Non-pigmented ciliary epithelial cell (primary cell): Measurements from ENCODE around the gene LHX4.

ENCODE experiments used
- DNase-seq: peaks from one replicate; pipeline ENCODE4 v3.0.0-alpha.2; 2010; ENCODE audit warnings: low read depth

LHX4 gene

DNA sequence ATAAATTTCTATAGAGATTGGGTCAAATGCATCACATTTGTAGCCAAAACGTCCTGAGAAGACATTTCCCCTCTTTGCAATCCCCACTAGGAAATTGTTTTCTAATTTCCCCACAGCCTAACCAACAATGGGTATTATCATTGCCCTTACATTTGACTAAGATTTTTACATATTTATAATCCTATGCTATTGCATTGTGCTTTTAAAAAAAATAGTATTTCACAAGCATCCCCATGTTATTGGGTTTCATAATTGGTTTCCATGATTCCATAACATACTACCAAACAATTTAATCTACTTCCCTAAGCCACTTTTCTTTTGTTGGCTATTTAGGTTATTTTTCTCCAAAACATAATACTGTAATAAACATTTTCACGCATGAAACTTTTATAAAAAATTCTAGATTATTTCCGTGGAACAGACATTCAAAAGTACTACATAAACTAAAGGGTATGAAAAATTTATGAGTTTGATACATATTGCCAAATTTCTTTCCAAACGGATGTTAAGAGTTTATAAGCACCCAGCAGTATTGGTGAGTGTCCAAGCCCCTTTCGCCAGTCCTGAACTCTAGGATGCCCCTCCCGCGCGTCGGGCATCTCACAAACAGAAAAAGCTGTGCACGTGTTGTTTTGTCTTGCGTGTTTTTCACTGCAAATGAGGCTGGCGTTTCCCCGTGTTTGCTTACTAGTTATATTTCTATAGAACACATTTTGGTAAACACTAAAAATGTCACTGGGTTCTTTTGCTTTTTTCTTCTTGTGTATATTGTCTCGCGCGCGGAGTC, 2.0 kb upstream of the LHX4 start:
- no peak for DNase-seq

- no peak for DNase-seq
These were observed 1.2 kb upstream of the LHX4 start for GRCh38 chr1:180228648-180229482.

DNA sequence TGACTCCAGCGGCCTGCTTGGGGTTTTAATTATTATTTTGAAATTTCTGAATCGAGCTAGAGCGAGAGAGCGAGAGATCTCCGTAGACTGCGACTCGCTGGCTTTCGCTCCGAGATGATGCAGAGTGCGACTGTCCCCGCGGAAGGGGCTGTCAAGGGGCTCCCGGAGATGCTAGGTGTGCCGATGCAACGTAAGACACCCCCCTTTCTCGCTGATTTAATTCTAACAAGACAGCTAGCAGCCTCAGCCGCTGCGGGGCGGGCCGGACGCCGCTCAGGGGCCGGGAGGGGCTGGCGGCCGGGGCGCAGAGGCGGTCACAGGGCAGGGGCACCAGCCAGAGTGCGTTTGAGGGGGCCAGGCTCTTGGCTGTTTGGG, 339 bp downstream of the LHX4 start:
- DNase-seq = no peak

DNA sequence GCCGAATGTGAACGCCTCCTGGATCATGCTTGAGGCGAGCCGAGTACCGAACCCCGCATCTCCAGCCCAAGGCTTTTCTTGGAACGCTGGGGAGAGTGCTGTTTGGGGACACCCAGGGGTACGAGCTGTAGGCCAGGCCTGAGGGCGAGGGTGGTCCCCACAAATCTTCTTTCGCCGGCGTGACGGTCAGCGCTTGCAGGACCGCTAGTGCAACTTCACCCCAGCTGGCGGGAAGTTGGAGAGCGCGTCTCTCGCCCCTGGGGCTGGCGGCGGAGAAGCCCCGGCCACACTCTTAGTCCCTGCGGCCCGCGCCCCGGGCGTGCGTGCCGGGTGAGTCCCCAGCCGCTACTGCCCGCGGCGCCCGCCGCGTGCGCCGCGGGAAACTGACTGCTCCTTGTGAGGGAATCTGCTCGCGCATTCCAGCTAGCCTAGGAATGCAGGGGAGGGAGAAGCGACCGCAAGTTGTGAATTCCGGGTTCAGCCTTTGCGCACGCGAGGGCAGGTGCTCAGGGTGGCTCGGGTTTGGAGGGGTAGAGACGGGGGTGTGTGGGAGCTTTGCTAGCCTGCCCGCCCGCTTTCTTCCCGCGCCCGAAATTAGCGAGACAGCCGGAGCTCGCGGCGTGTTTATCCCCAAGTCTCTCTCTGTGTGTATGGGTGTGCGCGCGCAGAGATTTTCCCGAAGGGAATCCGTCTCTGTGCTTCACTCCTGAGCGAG, 884 bp downstream of the LHX4 start:
- DNase-seq = no peak

DNA sequence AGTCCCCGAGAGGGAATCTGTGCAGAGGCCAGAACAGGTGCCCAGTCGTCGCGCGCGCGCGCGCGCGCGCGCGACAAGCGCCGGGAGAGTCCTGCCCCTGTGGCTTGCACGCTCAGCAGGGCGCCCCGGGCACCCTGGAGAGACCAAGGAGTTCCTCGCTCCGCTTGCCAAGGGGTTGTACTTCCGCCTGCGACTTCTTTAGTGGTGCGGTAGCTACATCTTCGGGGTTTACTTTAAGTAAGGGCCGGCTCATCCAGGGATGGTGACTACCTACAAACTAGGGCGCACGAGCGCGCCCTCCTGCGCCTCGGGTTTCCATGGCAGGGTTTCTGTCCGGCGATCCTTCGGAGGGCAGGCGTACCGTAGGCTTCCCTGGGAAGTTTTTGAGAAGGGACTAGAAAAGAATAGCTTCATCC, 1.4 kb downstream of the LHX4 start:
- no peak for DNase-seq

DNA sequence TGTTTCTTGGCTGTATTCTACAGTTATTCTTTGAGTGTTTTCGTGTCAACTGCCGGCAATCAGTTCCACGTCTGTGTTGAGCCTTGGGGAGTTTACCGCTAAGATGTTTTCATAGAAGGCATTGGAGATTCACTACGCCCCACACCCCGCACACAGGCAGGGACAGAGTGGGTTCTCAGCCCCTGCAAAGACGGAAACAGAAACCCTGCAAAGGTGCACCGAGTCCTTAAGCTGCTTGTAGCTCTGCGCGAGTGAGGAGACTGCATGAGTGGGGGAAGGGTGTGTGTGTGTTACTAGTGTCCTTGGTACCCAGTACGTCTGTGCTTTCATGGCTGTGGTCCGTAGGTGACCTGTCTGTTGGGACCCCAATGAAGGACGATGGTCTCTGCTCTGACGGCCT, 1.9 kb downstream of the LHX4 start:
- no peak for DNase-seq

DNA sequence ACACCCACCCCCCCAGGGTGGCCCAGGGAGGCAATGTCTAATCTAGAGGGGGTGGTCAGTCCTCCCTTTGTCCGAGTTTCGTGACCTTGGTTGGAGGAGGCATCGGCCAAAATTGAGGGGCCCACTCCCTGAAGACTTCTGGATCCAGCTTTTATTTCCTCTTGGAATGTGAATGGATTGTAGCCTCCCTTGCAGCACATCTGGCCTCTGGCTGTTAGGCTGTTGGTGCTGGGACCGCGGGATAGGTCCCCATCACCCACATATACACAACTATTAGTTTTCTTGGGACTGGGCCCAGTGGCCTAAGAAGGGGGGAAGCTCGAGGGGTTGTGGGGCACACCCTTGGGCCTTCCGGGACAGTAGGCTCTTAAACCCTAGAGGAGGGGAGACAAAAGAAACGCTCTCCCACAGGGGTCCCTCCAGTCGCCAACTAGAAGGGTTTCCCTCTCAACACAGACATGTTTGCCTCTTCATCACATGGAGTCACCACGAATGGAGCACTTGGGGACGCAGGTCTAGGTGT, 2.5 kb downstream of the LHX4 start:
- no peak for DNase-seq

DNA sequence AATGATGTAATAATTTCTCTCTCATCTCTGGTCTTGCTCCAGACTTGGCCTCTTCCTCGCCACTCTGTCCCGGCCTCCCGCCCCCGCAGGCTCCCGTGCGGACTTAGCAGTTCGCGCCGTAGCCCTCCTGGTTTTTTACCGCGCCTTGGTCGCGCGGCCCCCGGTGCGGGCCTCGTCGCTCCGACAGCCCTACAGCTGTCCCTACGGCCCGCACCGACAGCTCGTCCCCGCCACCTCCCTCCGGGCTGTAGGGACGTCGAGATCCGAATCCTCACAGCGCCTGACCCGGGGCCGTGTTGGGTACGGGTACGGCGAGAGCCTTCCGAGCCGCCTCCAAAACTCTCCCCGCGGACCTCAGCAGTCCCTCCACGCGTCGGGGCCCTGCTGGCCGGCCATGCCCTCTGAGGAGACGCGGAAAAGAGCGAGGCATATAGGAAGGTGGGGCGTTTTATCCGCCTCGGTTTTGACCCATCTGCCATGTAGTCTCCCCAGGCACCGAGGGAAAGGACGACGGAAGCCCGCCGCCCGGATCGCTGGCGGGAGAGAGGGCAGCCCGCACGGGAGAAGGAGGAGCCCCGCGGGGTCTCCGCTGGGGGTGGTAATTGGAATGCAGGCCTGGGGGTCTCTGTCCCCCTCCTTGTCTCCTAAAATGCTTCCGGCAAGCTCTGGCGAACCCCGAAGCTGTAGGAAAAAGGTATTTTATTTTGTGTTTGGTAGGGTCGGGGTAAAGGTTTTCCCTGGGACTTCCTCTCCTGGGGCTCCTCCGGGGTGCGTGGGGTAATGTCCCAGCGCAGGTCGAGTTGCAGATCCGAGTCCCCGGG, 3.3 kb downstream of the LHX4 start:
- no peak for DNase-seq

- no peak for DNase-seq
These were observed 4.5 kb downstream of the LHX4 start for GRCh38 chr1:180234369-180235076.

- no peak for DNase-seq
These were observed 5.0 kb downstream of the LHX4 start for GRCh38 chr1:180235077-180235501.

GRCh38 chr1:180235502-180236239, 5.6 kb downstream of the LHX4 start:
- DNase-seq = no peak

GRCh38 chr1:180236698-180237509, 6.8 kb downstream of the LHX4 start:
- no peak for DNase-seq

DNA sequence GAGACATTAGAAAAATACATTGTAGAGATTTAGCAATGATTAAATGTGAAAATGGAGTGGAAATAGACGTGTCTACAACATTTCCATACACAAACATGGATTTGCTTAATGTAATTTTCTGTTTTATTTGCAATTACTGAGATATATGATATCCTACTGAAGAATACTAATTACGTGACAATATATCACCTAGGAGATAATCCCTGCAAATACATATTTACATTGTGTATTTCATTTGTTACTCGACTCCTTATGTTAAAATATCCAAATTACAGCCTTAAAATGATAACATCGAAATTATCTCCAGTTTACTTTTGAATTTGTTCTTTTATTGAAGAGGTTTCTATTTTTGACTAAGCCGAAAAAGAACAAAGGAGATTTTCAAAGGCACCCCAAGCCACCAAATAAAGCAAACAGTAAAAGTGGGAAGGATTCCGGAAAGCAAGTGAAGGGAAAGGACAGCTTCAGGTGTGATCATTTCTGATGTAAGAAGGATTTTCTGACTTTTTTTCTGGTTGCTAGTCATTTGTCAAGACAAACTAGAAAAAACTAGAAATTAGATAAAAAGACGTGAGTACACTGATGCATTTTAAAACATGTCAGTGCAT, 7.9 kb downstream of the LHX4 start:
- DNase-seq = no peak

- DNase-seq = no peak
These were observed 8.6 kb downstream of the LHX4 start for GRCh38 chr1:180238675-180239074.

DNA sequence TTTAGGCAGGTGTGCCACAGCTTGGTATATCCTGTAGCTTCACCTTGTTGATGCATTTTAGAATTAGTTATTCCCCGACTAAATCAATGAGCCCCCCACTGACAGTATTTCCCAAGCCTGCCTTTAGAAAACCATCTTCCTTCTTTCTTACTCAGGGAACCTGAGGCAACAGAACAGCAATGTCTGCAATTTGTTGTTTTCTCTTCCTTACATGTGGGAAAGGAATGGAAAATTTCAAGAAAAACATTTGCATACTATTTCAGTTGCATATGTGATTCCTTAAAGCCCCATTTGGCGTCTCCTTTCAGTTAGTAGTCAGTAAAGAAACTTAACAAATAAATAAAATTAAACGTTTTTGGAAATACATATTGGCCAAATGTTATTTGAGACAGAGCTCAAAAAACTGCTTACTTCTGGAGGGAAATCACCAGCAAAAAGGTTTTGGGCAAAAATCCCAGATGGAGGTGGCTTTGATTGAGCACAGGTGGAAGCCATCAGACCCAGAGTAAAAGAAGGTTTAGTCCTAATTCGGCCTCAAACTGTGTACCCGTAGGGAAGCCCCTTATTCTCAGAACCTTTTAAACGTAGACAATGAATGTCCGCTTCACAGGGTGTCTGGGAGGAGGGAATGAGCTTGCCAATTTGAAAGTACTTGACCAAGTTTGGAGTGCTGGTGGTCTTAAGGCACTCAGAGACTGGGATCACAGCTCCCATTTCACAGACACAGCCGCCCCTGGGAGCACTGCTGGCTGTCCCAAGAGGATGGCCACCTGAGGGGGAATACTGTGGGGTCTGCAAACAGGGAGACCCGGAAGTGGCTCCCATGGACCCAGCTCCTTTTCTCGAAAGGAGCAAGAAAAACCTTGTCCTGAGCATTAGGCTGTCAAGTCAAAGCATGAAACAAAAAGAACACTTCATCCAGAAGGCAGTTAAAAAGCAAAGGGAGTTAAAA, 9.4 kb downstream of the LHX4 start:
- no peak for DNase-seq

- DNase-seq = no peak
These were observed 11.9 kb downstream of the LHX4 start for GRCh38 chr1:180241716-180242544.
